Measurements from ENCODE around the gene TMEM175. TPM values are rescaled to one million over a fixed set of nuclear protein-coding genes. Genes with fewer than 3 reads are reported as not detected.

TMEM175 gene
- polyA plus RNA-seq, 1 of the 3 experiments (the other 2 are of a cell fraction), result 54.2 TPM

GRCh38 chr4:921830-922331 lies 10.4 kb upstream of the TMEM175 start (continued):
- no peak for TF ChIP-seq USF1 (IDR thresholded peaks at IDR 0.05; ENCODE audit: borderline replicate concordance, low read depth)
- TF ChIP-seq REST (IDR thresholded peaks at IDR 0.05; ENCODE audit: low read depth, low read length), result no peak
- TF ChIP-seq MXI1 (IDR thresholded peaks at IDR 0.05; ENCODE audit: low read depth, low read length), result no peak
- no peak for TF ChIP-seq FOSL2 (IDR thresholded peaks at IDR 0.05; ENCODE audit: borderline replicate concordance, low read depth)
- TF ChIP-seq MEF2A (IDR thresholded peaks at IDR 0.05; ENCODE audit: borderline replicate concordance, low read depth), result no peak
- no peak for TF ChIP-seq TEAD4 (IDR thresholded peaks at IDR 0.05; ENCODE audit: borderline replicate concordance, insufficient read depth)
- TF ChIP-seq POLR2AphosphoS5 (IDR thresholded peaks at IDR 0.05; ENCODE audit: low read depth, low read length), result no peak
- TF ChIP-seq NFIC (IDR thresholded peaks at IDR 0.05; ENCODE audit: borderline replicate concordance), result no peak
- no peak for TF ChIP-seq GABPA (IDR thresholded peaks at IDR 0.05; ENCODE audit: low read depth)
- TF ChIP-seq CHD2 (IDR thresholded peaks at IDR 0.05; ENCODE audit: low read length, partially characterized antibody), result no peak
- no peak for TF ChIP-seq JUND (IDR thresholded peaks at IDR 0.05)

- Histone ChIP-seq H3K4me3 (ENCODE audit: low read depth in 2 of 2, low read length in 1 of 2) (no peak overlapping the region), H3K4me2 (no peak overlapping the region), H4K20me1 (ENCODE audit: insufficient read depth) (peaks cover 62% of the 10 kb centered on the region), H3K9me3 (no peaks in the 10 kb centered on the region), H3K79me2 (ENCODE audit: insufficient read depth) (peaks cover 89% of the 10 kb centered on the region), H3F3A (replicated peaks; ENCODE audit: insufficient read depth) (no peaks in the 10 kb centered on the region), H3K36me3 (replicated peaks in 1 of 2; ENCODE audit: control insufficient read depth in 1 of 2, insufficient read depth in 2 of 2, low read length in 1 of 2) (no peaks in the 10 kb centered on the region), H3K4me1 (ENCODE audit: control insufficient read depth in 1 of 2, insufficient read depth in 2 of 2, low read depth in 1 of 2, low read length in 1 of 2) (peaks cover 0 to 2% of the 10 kb centered on the region in 2 experiments; a peak in 1 of 4 replicates), H3K9me2 (no peaks in the 10 kb centered on the region), H3K9ac (no peak overlapping the region), H3K27me3 (ENCODE audit: insufficient read depth) (no peaks in the 10 kb centered on the region), H3K27ac (ENCODE audit: low read depth in 2 of 2, low read length in 1 of 2) (no peak overlapping the region), H2AFZ (ENCODE audit: low read depth) (no peak overlapping the region)
- DNase-seq, result peak; percentile 46
- TF ChIP-seq NFIC (IDR thresholded peaks at IDR 0.05; ENCODE audit: borderline replicate concordance), result no peak
- TF ChIP-seq SIN3A (IDR thresholded peaks at IDR 0.05; ENCODE audit: borderline replicate concordance, low read depth, low read length), result no peak
- TF ChIP-seq EZH2phosphoT487 (IDR thresholded peaks at IDR 0.05; ENCODE audit: borderline replicate concordance, low read depth), result no peak
- TF ChIP-seq FOSL2 (IDR thresholded peaks at IDR 0.05; ENCODE audit: borderline replicate concordance, low read depth), result no peak
- no peak for TF ChIP-seq RAD21 (IDR thresholded peaks at IDR 0.05; ENCODE audit: low read length)
- no peak for TF ChIP-seq RCOR1 (IDR thresholded peaks at IDR 0.05; ENCODE audit: low read length)
- TF ChIP-seq FOXM1 (IDR thresholded peaks at IDR 0.05; ENCODE audit: low read depth), result no peak
- no peak for TF ChIP-seq MEF2A (IDR thresholded peaks at IDR 0.05; ENCODE audit: borderline replicate concordance, low read depth)
- TF ChIP-seq IRF3 (IDR thresholded peaks at IDR 0.05; ENCODE audit: low read depth, low read length), result no peak
- TF ChIP-seq RFX5 (IDR thresholded peaks at IDR 0.05; ENCODE audit: low read length), result no peak
- CTCF ChIA-PET, result no interaction called here
- POLR2A ChIA-PET, result interaction anchor here (0.6 kb wide), 1 partner anchor 182 kb away, joined by 3 read pairs; no protein-coding TSS in a partner anchor
- WGBS (ENCODE audit: low lambda C conversion rate), result 79% methylated on average over 18 of the region's 18 CpGs
Measured at GRCh38 chr4:924107-925096, 7.9 kb upstream of the TMEM175 start.

Data from SK-N-SH (cell line).